ENCODE data around the gene LRRC49.
"Not testable (repeated sequence)": the region's sequence is repeated elsewhere in the genome, so short reads cannot be mapped to it uniquely, and the experiment has no call there.

The LRRC49 gene

DNA sequence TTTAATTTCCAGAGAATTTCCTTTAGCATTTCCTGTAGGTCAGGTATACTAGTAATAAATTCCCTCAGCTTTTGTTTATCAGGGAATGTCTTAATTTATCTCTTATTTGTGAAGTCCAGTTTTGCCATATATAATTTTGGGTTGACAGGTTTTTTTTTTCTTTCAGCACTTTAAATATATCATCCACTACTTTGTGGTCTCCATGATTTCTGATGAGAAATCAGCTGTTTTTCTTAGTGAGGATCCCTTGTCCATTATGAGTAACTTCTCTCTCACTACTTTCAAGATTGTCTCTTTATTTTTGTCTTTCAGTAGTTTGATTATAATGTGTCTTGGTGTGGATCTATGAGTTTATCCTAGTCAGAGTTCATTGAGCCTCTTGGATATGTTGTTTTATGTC is 105.7 kb downstream of the LRRC49 start:
- no peak for DNase-seq

GRCh38 chr15:71002316-71002715 is 109.7 kb downstream of the LRRC49 start:
- DNase-seq: no peak

GRCh38 chr15:71003319-71003718 is 110.7 kb downstream of the LRRC49 start:
- no peak for DNase-seq

GRCh38 chr15:71004506-71004905 is 111.9 kb downstream of the LRRC49 start:
- DNase-seq: not testable (repeated sequence)

- no peak for DNase-seq
Observed at GRCh38 chr15:71005895-71006294, 113.3 kb downstream of the LRRC49 start.

GRCh38 chr15:71008250-71008870 is 115.7 kb downstream of the LRRC49 start:
- no peak for DNase-seq

- DNase-seq: no peak
Observed at GRCh38 chr15:71010472-71010871, 117.8 kb downstream of the LRRC49 start.

GRCh38 chr15:71010997-71011396 is 118.4 kb downstream of the LRRC49 start:
- DNase-seq: no peak

DNA sequence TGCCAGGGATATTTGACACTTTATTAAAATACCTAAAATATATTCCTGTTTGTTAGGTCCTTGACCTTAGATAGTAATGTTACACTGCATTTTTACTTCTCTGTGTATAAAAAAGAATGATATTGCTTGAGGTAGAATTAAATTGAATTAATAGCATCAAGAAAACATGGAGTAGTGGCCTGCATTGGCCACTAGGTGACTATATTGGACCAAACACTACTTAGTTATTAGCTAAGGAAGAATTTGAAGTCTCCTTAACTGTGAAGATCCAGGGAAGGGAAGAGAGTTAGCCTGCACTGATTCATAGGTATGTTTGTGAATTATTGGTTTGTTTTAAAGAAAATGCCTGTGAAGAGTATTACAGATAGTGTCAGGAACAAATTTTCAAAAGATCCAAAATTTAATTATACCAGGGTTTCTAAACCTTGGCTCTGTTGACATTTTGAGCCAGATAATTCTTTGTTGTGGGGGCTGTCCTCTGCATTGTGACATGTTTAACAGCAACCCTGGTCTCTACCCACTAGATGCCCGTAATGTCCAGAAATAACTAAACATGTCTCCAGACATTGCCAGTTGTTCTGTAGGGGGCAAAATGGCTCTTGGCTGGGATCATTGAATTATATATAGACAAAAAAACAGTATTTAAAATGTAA is 119.0 kb downstream of the LRRC49 start:
- DNase-seq: no peak

DNA sequence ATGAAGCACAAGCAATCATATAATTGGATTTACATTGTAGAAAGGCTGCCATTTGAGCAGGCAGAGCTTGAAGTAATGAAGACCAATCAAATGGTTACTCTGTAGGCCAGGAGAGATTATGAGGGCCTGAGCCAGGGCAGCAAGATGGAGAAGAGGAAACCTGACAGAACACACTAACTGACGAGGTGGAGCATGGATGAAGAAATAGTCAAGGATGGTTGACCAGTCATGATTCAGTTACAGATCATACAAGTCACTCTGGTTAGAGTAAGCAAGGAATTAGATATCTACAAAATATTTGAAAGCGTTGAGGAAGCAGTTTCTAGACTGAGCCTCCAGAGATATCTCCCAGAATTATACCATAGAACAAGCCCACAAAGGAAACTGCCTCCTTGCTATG is 120.8 kb downstream of the LRRC49 start:
- DNase-seq: no peak

DNA sequence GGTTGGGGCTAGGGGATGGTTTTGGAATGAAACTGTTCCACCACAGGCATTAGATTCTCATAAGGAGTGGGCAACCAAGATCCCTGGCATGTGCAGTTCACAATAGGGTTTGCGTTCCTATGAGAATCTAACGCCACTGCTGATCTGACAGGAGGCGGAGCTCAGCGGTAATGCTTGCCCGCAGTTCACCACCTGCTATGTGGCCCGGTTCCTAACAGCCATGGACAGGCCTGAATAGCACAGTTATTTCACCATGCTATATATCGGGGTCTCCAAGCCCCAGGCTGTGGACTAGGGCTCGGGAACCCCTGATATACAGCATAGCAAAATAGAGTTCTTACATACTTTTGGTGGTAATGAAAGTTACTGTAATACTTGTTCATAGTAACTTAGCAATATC is 122.7 kb downstream of the LRRC49 start:
- DNase-seq: no peak

DNA sequence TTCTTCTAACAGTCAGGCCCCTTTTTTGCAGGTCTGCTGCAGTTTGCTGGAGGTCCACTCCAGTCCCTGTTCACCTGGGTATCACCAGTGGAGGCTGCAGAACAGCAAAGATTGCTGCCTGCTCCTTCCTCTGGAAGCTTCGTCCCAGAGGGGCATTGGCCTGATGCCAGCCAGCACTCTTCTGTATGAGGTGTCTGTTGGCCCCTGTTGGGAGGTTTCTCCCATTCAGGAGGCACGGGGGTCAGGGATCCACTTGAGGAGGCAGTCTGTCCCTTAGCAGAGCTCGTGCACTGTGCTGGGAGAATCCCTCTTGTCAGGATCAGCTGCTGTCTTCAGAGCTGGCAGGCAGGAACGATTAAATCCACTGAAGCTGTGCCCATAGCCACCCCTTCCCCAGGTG is 138.6 kb downstream of the LRRC49 start:
- DNase-seq: not testable (repeated sequence)

DNA sequence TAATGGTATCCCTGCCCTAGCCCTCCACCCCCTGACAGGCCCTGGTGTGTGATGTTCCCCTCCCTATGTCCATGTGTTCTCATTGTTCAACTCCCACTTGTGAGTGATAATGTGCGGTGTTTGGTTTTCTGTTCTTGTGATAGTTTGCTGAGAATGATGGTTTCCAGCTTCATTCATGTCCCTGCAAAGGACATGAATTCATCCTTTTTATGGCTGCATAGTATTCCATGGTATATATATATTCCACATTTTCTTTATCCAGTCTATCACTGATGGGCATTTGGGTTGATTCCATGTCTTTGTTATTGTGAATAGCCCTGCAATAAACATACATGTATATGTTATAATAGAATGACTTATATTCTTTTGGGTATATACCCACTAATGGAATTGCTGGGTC is 142.9 kb downstream of the LRRC49 start:
- not testable (repeated sequence) for DNase-seq

DNA sequence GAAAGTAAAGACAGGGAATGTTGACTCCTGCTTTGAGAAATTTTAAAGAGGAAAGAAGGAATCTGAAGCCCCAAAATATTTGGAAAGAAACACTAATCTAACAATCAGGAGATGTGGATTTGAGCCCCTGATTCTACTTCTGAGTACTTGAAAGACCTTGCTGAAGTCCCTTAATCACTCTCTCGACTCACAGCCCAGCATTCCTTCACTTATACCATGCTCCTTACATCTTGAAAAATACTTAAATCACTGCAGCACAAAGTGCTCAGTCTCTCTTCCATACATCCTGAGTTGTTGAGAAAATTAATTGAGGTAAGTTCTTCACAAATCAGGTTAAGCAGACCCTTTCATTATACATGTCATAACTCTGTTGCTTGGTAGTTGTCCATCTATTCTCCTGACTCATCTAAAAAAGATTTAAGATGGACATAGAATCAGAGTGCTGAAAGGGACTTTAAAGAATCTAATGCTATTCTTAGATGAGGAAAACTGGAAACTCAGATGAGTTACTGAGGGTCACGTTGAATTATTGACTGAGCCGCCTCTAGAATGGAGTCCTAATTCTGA is 149.8 kb downstream of the LRRC49 start:
- no peak for DNase-seq

DNA sequence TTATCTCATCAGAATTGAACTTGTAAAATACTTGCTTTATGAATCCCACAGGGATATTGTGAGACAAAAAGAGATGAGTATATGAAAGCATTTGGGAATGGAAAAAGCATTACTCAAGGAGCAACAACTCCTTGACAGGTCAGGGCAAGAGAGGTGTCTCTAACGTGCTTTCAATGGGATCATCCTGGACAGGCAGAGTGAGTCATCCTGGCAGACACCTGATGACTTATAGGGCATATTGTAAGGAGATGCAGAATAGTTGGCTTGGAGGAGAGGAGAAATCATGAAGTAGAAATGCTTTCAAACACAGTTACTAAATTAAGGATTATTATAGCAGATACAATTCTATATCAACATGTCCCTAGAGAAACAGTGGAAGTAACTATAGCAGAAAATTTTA is 150.7 kb downstream of the LRRC49 start:
- DNase-seq: no peak

- DNase-seq: no peak
Observed at GRCh38 chr15:71044006-71044405, 151.4 kb downstream of the LRRC49 start.

DNA sequence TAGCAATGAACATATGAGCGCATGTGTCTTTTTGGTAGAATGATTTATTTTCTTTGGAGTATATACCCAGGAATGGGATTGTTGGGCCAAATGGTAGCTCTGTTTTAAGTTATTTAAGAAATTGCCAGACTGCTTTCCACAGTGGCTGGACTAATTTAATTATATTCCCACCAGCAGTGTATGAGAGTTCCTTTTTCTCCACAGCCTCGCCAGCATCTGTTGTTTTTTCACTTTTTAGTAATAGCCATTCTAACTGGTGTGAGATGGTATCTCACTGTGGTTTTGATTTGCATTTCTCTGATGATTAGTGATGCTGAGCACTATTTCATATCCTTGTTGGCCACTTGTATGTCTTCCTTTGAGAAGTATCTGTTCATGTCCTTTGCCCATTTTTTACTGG is 153.5 kb downstream of the LRRC49 start:
- not testable (repeated sequence) for DNase-seq

- no peak for DNase-seq
Observed at GRCh38 chr15:71048913-71049675, 156.5 kb downstream of the LRRC49 start.

- no peak for DNase-seq
Observed at GRCh38 chr15:71049706-71050422, 157.2 kb downstream of the LRRC49 start.

GRCh38 chr15:71050461-71050860 is 157.8 kb downstream of the LRRC49 start:
- DNase-seq: no peak

DNA sequence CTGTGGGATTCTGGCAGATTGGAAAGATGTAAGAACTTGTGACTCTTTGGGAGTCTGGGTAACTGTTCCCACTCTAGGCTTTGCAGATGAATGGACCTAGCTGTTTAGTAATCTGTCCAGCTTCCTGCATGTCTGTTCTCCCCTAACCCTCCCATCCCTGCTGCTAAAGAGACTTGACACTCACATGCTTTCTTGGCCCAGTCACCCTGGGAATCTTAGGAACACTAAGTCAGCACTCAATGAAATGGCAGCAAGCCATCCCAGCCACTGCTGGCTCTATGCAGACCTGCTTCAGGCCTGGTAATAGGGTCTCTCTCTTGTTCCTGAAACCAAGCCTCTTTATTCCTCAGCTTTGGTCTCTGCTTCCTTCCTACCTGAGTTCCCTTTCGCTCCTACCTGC is 158.9 kb downstream of the LRRC49 start:
- no peak for DNase-seq

GRCh38 chr15:71052356-71052755 is 159.7 kb downstream of the LRRC49 start:
- no peak for DNase-seq

DNA sequence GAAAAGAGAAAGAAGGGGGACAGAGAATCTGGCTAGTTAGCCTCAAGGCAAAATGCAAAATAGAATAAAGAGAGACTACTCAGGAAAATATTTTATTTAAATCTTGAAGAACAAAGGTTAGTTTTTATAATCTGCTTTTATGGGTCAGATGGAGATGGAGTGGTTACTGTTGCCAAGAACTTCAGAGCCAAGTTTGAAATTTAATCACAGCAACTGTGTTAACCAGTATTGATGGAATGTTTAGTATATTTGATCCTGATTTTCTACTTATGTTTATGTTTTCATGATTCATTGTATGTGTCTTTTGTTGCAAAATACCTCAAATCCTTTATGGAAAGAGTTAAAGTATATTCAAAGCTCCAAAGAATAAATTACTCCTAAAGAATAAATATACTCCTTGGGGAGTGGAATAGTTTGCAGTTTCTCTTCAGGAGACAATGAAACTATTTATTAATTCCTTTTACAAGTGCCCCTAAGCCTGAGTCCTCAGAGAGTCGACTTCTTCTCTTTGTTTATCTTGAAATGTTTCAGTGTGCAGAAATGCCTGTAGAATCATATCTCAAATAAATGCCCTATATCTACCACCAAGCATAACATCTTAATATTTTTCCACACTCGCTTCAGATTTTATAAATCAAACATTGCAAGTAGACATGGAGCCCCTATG is 161.8 kb downstream of the LRRC49 start:
- no peak for DNase-seq
